Heart left ventricle (tissue), 13 donors: ENCODE results near the gene METTL24.

ENCODE experiments used
- CTCF ChIP-seq, 12 donors: fragments of 200-600 bp; sonication (generic) in 4 of 12; IDR thresholded peaks; one replicate each; pipeline versions ENCODE4 v1.5.0 to v1.8.0; 2018 to 2022; ENCODE audit warnings: antibody characterized with exemption in 12 of 12, mild to moderate bottlenecking in 5 of 12
- POLR2A ChIP-seq, 2 donors: fragments of 450-650 bp; IDR thresholded peaks; one replicate each; pipeline ENCODE4 v1.6.1; 2017; ENCODE audit warnings: antibody characterized with exemption in 2 of 2, mild to moderate bottlenecking in 2 of 2, moderate library complexity in 2 of 2
- donor health status: ischemic (EF 13 %, LVEDD 7.1; RV severe dilation, severe dysfunction).
- donor health status: DM: no; HTN: yes; CAD: no.
- donor health status: DM: no; HTN: no; CAD: no.
- donor health status: ischemic (EF 25% LVEDD 6.9; RV normal size, moderate dysfunction).
- donor health status: ischemic (EF 25% LVEDD 5.7; RV mildly dilated, moderate dysfunction).
- donor health status: ischemic (EF 35%, LVEDD 5.7; RV mildly dilated, moderate dysfunction).
- donor health status: nonischemic (EF 11% LVEDD 7.7; RV severe dilation, severe dysfunction).
- donor health status: DM: yes; HTN: yes; CAD: no.
- donor health status: PGD.
- donor health status: ischemic (EF 29% LVEDD 5.4; RV normal size, mild dysfunction).
- donor health status: nonischemic (EF 23%, LVEDD 6.1; RV moderate dilation, normal function).

DNA sequence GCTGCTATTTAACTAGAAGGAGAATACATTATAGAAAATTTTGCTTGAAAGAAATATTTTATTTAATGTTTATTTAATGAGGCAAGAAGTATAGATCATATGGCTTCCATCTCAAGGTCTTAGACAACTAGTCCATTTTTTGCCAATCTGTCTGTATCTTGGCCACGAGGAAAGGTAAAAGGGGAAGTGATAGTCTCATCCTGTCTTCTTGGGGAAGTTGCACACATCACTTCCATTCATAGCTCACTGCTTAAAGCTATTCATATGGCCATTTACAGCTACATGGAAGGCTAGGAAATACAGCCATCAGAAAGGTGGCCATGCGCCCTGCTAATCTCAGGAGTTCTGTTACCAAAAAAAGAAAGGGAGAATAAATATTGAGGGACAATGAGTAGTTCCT is 50.8 kb downstream of the METTL24 start:
- TF ChIP-seq CTCF (IDR thresholded peaks at IDR 0.05) (no peak), POLR2A (IDR thresholded peaks at IDR 0.05) (no peak)
